ENCODE data around the gene ABCA7. TPM values are rescaled to one million over a fixed set of nuclear protein-coding genes. Genes with fewer than 3 reads are reported as not detected.

ABCA7 gene
- total RNA-seq, 4 donors from 2014 or later, result 6.0 to 20.0 (median 15.0) TPM

GRCh38 chr19:1066251-1066747 is 26.4 kb downstream of the ABCA7 start:
- intact Hi-C loops (cut with DNase I; ENCODE audit: low total_unique reads) (no loop called here), in situ Hi-C loops (cut with MboI; ENCODE audit: low sequenced_read_pairs in 4 of 4) (no loop called here)
- TF ChIP-seq CTCF (IDR thresholded peaks at IDR 0.05 in 4 of 5, conservative IDR thresholded peaks at IDR 0.05 in 1 of 5) (no peak), POLR2A (IDR thresholded peaks at IDR 0.05) (no peak)
- Histone ChIP-seq H3K36me3 (no peaks in the 10 kb centered on the region), H3K9me3 (no peaks in the 10 kb centered on the region), H3K27ac (no peak overlapping the region), H3K27me3 (peaks cover 47 to 71% (median 58%) of the 10 kb centered on the region in 3 donors), H3K4me3 (peak overlapping the region in 2 of 4 donors; percentile 34), H3K4me1 (peaks cover 4 to 18% of the 10 kb centered on the region in 2 donors)
- no peak for ATAC-seq
- no peak for DNase-seq

GRCh38 chr19:1066748-1067340 is 26.9 kb downstream of the ABCA7 start, which contains the start of gene ARHGAP45:
Gene ARHGAP45, plus strand, starts transcription at chr19:1067167. Its CDS starts 239 bp downstream, at chr19:1067406.
- DNase-seq (no peak), ATAC-seq (no peak)
- TF ChIP-seq CTCF (IDR thresholded peaks at IDR 0.05 in 4 of 5, conservative IDR thresholded peaks at IDR 0.05 in 1 of 5), result no peak
- peak in 1 of 2 donors; percentile 10 for TF ChIP-seq POLR2A (IDR thresholded peaks at IDR 0.05)
- no peaks in the 10 kb centered on the region for H3K36me3 ChIP-seq
- peak within 1 kb of the TSS in 3 of 4 donors; percentile 27 to 34 (median 34) for H3K4me3 ChIP-seq
- H3K27me3 ChIP-seq, result peaks cover 51 to 76% (median 62%) of the 10 kb centered on the region in 3 donors
- intact Hi-C loops (cut with DNase I; ENCODE audit: low total_unique reads) (no loop called here), in situ Hi-C loops (cut with MboI; ENCODE audit: low sequenced_read_pairs in 4 of 4) (no loop called here)
- no peaks in the 10 kb centered on the region for H3K9me3 ChIP-seq
- H3K27ac ChIP-seq, result no peak within 1 kb of the TSS
- peaks cover 4 to 18% of the 10 kb centered on the region in 2 donors for H3K4me1 ChIP-seq

GRCh38 chr19:1067341-1067957 is 27.5 kb downstream of the ABCA7 start:
- Histone ChIP-seq H3K4me1 (peaks cover 4 to 18% of the 10 kb centered on the region in 2 donors), H3K36me3 (no peaks in the 10 kb centered on the region), H3K9me3 (no peaks in the 10 kb centered on the region), H3K27ac (no peak overlapping the region), H3K4me3 (peak overlapping the region in 3 of 4 donors; percentile 27 to 34 (median 34)), H3K27me3 (peaks cover 57 to 82% (median 68%) of the 10 kb centered on the region in 3 donors)
- ATAC-seq, result no peak
- intact Hi-C loops (cut with DNase I; ENCODE audit: low total_unique reads) (no loop called here), in situ Hi-C loops (cut with MboI; ENCODE audit: low sequenced_read_pairs in 4 of 4) (no loop called here)
- no peak for TF ChIP-seq POLR2A (IDR thresholded peaks at IDR 0.05)
- TF ChIP-seq CTCF (IDR thresholded peaks at IDR 0.05 in 4 of 5, conservative IDR thresholded peaks at IDR 0.05 in 1 of 5), result no peak
- DNase-seq, result no peak

- Histone ChIP-seq H3K9me3 (no peaks in the 10 kb centered on the region), H3K4me1 (peaks cover 4 to 18% of the 10 kb centered on the region in 2 donors), H3K27me3 (peaks cover 57 to 84% (median 71%) of the 10 kb centered on the region in 3 donors), H3K36me3 (no peaks in the 10 kb centered on the region), H3K4me3 (peak overlapping the region in 2 of 4 donors; percentile 34), H3K27ac (no peak overlapping the region)
- intact Hi-C loops (cut with DNase I; ENCODE audit: low total_unique reads) (no loop called here), in situ Hi-C loops (cut with MboI; ENCODE audit: low sequenced_read_pairs in 4 of 4) (no loop called here)
- DNase-seq (no peak), ATAC-seq (no peak)
- TF ChIP-seq POLR2A (IDR thresholded peaks at IDR 0.05) (no peak), CTCF (IDR thresholded peaks at IDR 0.05 in 4 of 5, conservative IDR thresholded peaks at IDR 0.05 in 1 of 5) (no peak)
These were observed 28.4 kb downstream of the ABCA7 start for GRCh38 chr19:1068009-1069001.
